Measurements from ENCODE around the gene GPR139.

GPR139 gene

DNA sequence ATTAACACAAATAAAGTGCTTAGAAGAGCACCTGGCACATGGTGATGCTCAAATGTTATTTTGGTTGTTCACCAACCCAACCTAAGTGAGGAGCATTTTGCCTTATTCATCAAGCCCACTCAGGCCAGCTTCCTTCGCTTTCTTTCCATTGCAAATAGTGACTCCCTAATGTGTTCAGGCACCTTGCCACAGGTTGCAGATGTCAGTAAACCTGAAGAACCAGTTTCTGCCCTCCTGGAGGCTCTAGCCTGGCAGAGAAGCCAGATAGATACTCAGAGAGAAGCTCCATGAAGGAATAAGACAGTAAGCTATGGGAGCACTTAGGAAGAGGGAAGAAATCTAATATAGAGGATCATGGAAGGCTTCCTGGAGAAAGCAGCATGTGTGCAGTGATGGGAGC, 23.9 kb downstream of the GPR139 start:
- TF ChIP-seq TAF1 (IDR thresholded peaks at IDR 0.05; ENCODE audit: borderline replicate concordance, insufficient read depth, low read length) (no peak), FOXP2 (optimal IDR thresholded peaks at IDR 0.05; ENCODE audit: borderline replicate concordance, extremely low read depth, extremely low read length, insufficient read depth) (no peak), SIN3A (IDR thresholded peaks at IDR 0.05; ENCODE audit: borderline replicate concordance, insufficient read depth, low read length) (no peak), POLR2AphosphoS5 (IDR thresholded peaks at IDR 0.05; ENCODE audit: low read depth, low read length) (no peak)
- TF ChIP-seq, protein P1, sequence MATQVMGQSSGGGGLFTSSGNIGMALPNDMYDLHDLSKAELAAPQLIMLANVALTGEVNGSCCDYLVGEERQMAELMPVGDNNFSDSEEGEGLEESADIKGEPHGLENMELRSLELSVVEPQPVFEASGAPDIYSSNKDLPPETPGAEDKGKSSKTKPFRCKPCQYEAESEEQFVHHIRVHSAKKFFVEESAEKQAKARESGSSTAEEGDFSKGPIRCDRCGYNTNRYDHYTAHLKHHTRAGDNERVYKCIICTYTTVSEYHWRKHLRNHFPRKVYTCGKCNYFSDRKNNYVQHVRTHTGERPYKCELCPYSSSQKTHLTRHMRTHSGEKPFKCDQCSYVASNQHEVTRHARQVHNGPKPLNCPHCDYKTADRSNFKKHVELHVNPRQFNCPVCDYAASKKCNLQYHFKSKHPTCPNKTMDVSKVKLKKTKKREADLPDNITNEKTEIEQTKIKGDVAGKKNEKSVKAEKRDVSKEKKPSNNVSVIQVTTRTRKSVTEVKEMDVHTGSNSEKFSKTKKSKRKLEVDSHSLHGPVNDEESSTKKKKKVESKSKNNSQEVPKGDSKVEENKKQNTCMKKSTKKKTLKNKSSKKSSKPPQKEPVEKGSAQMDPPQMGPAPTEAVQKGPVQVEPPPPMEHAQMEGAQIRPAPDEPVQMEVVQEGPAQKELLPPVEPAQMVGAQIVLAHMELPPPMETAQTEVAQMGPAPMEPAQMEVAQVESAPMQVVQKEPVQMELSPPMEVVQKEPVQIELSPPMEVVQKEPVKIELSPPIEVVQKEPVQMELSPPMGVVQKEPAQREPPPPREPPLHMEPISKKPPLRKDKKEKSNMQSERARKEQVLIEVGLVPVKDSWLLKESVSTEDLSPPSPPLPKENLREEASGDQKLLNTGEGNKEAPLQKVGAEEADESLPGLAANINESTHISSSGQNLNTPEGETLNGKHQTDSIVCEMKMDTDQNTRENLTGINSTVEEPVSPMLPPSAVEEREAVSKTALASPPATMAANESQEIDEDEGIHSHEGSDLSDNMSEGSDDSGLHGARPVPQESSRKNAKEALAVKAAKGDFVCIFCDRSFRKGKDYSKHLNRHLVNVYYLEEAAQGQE (IDR thresholded peaks at IDR 0.05; ENCODE audit: insufficient read depth in 1 of 2, low read depth in 2 of 2, low read length in 2 of 2): no peak

DNA sequence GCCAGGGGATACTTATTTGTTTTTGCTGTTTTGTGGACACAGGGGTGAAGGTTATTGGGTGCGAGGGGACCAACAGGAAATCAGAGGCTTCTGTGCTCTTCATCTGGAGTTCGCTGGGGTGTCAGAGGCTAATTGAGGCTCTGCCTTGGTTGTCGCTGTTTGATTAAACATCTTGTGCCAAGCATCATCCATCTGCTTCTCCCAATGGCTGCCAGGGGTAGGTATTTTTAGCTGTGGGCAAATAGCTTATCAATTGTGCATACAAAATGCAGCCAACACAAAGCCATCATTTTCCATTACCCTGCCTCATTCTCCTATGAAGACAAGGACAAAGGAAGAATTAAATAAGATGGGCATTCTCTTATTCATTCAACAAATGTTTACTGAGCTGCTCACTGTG, 27.8 kb downstream of the GPR139 start:
- TF ChIP-seq, protein P1 (IDR thresholded peaks at IDR 0.05; ENCODE audit: insufficient read depth in 1 of 2, low read depth in 2 of 2, low read length in 2 of 2): no peak
- no peak for TF ChIP-seq POLR2AphosphoS5 (IDR thresholded peaks at IDR 0.05; ENCODE audit: low read depth, low read length)
- TF ChIP-seq TAF1 (IDR thresholded peaks at IDR 0.05; ENCODE audit: borderline replicate concordance, insufficient read depth, low read length): no peak
- TF ChIP-seq SIN3A (IDR thresholded peaks at IDR 0.05; ENCODE audit: borderline replicate concordance, insufficient read depth, low read length): no peak
- no peak for TF ChIP-seq FOXP2 (optimal IDR thresholded peaks at IDR 0.05; ENCODE audit: borderline replicate concordance, extremely low read depth, extremely low read length, insufficient read depth)

DNA sequence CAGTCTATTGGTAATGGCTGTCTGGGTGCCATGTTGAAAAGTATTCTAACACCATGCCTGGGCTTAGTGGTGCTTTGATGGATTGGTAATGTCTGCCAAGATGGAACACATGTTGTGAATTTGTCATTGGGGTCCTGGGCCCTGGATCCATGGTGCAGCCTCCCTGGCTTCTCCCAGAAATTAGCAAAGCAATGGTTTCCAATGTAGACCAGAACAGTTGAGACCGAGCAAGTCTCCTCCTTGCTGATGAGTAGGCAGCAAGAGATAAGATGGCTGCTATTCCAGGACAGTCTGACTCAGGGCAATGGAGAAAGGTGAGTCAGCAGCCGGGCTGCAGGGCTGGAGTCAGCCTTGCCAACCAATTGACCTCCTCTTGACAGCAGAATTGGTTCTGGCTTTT, 30.8 kb downstream of the GPR139 start:
- TF ChIP-seq FOXP2 (optimal IDR thresholded peaks at IDR 0.05; ENCODE audit: borderline replicate concordance, extremely low read depth, extremely low read length, insufficient read depth): no peak
- TF ChIP-seq, protein P1 (IDR thresholded peaks at IDR 0.05; ENCODE audit: insufficient read depth in 1 of 2, low read depth in 2 of 2, low read length in 2 of 2): no peak
- no peak for TF ChIP-seq SIN3A (IDR thresholded peaks at IDR 0.05; ENCODE audit: borderline replicate concordance, insufficient read depth, low read length)
- TF ChIP-seq POLR2AphosphoS5 (IDR thresholded peaks at IDR 0.05; ENCODE audit: low read depth, low read length): no peak
- no peak for TF ChIP-seq TAF1 (IDR thresholded peaks at IDR 0.05; ENCODE audit: borderline replicate concordance, insufficient read depth, low read length)

DNA sequence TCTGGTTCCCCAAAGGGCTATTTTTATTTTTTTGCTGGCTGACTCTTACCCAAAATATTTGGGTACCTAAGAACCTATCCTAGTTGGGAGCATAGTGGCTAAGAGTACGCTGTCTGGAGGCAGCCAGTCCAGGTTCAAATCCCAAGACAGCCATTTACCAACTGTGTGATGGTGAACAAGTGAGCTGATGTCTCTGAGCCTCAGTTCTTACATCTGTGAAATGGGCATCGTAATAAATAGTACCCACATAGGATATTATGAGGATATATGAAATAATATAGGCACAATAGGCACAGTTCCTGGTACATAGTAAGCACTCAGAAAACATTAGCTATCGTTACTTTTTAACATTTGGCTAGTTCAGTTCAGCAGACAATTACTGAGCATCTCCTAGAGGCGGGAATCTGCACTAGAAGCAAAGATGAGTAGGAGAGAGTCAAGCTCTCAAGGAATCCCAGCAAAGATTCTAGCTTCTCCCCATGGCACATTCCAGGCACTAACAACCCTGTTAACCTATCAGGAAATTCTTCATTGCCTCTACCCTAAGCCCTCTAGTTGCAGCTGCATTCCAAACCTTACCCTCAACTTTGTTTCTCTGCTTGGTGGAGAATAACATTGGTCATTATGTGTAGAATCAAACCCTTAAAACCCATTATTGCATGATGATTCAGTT, 31.6 kb downstream of the GPR139 start:
- TF ChIP-seq, protein P1 (IDR thresholded peaks at IDR 0.05; ENCODE audit: insufficient read depth in 1 of 2, low read depth in 2 of 2, low read length in 2 of 2): no peak
- no peak for TF ChIP-seq POLR2AphosphoS5 (IDR thresholded peaks at IDR 0.05; ENCODE audit: low read depth, low read length)
- no peak for TF ChIP-seq TAF1 (IDR thresholded peaks at IDR 0.05; ENCODE audit: borderline replicate concordance, insufficient read depth, low read length)
- TF ChIP-seq FOXP2 (optimal IDR thresholded peaks at IDR 0.05; ENCODE audit: borderline replicate concordance, extremely low read depth, extremely low read length, insufficient read depth): no peak
- TF ChIP-seq SIN3A (IDR thresholded peaks at IDR 0.05; ENCODE audit: borderline replicate concordance, insufficient read depth, low read length): no peak
